Neural cell (in vitro differentiated cells): Measurements from ENCODE around the gene TNKS1BP1. TPM values are rescaled to one million over a fixed set of nuclear protein-coding genes. Genes with fewer than 3 reads are reported as not detected.

ENCODE experiments used
- H2AFZ ChIP-seq: fragments of 200-600, 300-800 bp; sonication (generic), shearing (Covaris generic); 2 replicates; pipeline ENCODE4 v1.6.0; 2014; ENCODE audit warnings: low read depth, mild to moderate bottlenecking, antibody characterized with exemption, low read length, moderate library complexity
- H3F3A ChIP-seq: fragments of 200-600 bp; shearing (Covaris generic); 2 replicates; pipeline ENCODE4 v1.6.1; 2016; ENCODE audit warnings: mild to moderate bottlenecking, moderate library complexity, mixed read lengths, antibody characterized with exemption, low read length; ENCODE audit not compliant: insufficient read depth, poor library complexity, severe bottlenecking
- H3K27ac ChIP-seq: fragments of 200-600, 300-800 bp; sonication (generic), shearing (Covaris generic); 2 replicates; pipeline ENCODE4 v1.5.1; 2014; ENCODE audit warnings: mild to moderate bottlenecking, low read length, moderate library complexity
- H3K27me3 ChIP-seq: fragments of 300-800, 200-600 bp; sonication (generic), shearing (Covaris generic); 2 replicates; pipeline ENCODE4 v1.6.0; 2014; ENCODE audit warnings: mild to moderate bottlenecking, low read depth, low read length, moderate library complexity; ENCODE audit not compliant: insufficient read depth
- H3K36me3 ChIP-seq: fragments of 300-800, 200-600 bp; sonication (generic), shearing (Covaris generic); 2 replicates; pipeline ENCODE4 v1.5.1; 2014; ENCODE audit warnings: mild to moderate bottlenecking, antibody characterized with exemption, low read length, moderate library complexity; ENCODE audit not compliant: insufficient read depth
- H3K4me2 ChIP-seq: fragments of 300-800, 200-600 bp; sonication (generic), shearing (Covaris generic); 2 replicates; pipeline ENCODE4 v1.6.0; 2014; ENCODE audit warnings: mild to moderate bottlenecking, low read length
- H3K4me3 ChIP-seq: fragments of 300-800, 200-600 bp; sonication (generic), shearing (Covaris generic); 2 replicates; pipeline ENCODE4 v1.5.1; 2014; ENCODE audit warnings: mild to moderate bottlenecking, low read length, moderate library complexity
- H3K79me2 ChIP-seq: fragments of 200-600 bp; shearing (Covaris generic); replicated peaks from 2 replicates; pipeline ENCODE4 v1.6.0; 2014; ENCODE audit warnings: mild to moderate bottlenecking, low read length, moderate library complexity; ENCODE audit not compliant: insufficient read depth
- H3K9ac ChIP-seq: fragments of 300-800, 200-600 bp; sonication (generic), shearing (Covaris generic); 2 replicates; pipeline ENCODE4 v1.6.1; 2016; ENCODE audit warnings: mild to moderate bottlenecking, low read length, mixed read lengths
- H3K9me2 ChIP-seq: fragments of 200-600 bp; shearing (Covaris generic); 2 replicates; pipeline ENCODE4 v1.6.1; 2016; ENCODE audit warnings: mild to moderate bottlenecking, low read length, mixed read lengths; ENCODE audit not compliant: insufficient read depth
- H3K9me3 ChIP-seq: fragments of 200-600, 300-800 bp; sonication (generic), shearing (Covaris generic); 2 replicates; pipeline ENCODE4 v1.6.1; 2016; ENCODE audit warnings: mild to moderate bottlenecking, mixed run types, low read length, moderate library complexity, mixed read lengths
- H4K20me1 ChIP-seq: fragments of 200-600 bp; shearing (Covaris generic); 2 replicates; pipeline ENCODE4 v1.6.1; 2016; ENCODE audit warnings: mild to moderate bottlenecking, mixed run types; ENCODE audit not compliant: insufficient read depth
- CTCF ChIP-seq: fragments of 450-650 bp; IDR thresholded peaks from 2 replicates; pipeline ENCODE4 v1.5.1; 2014; ENCODE audit warnings: antibody characterized with exemption, mild to moderate bottlenecking, moderate library complexity; ENCODE audit not compliant: poor library complexity, severe bottlenecking
- EZH2 ChIP-seq: fragments of 200-600, 300-800 bp; shearing (Covaris generic), sonication (generic); IDR thresholded peaks from 2 replicates; pipeline ENCODE4 v1.6.1; 2014; ENCODE audit warnings: antibody characterized with exemption, low read length, borderline replicate concordance, mild to moderate bottlenecking; ENCODE audit not compliant: insufficient read depth, poor library complexity, severe bottlenecking
- MXI1 ChIP-seq: fragments of 450-650 bp; conservative IDR thresholded peaks from 2 replicates; pipeline ENCODE4 v1.6.1; 2014; ENCODE audit warnings: antibody characterized with exemption, mild to moderate bottlenecking; ENCODE audit not compliant: poor library complexity, severe bottlenecking
- POLR2AphosphoS5 ChIP-seq: IDR thresholded peaks from 2 replicates; pipeline ENCODE4 v1.6.1; 2012
- RAD21 ChIP-seq: fragments of 450-650 bp; conservative IDR thresholded peaks from 2 replicates; pipeline ENCODE4 v1.6.1; 2014; ENCODE audit warnings: antibody characterized with exemption, mild to moderate bottlenecking, moderate library complexity
- REST ChIP-seq: IDR thresholded peaks from 2 replicates; pipeline ENCODE4 v1.6.1; 2012; ENCODE audit warnings: borderline replicate concordance
- SMC3 ChIP-seq: fragments of 450-650 bp; conservative IDR thresholded peaks from 2 replicates; pipeline ENCODE4 v1.6.1; 2014; ENCODE audit warnings: antibody characterized with exemption, mild to moderate bottlenecking, moderate library complexity; ENCODE audit not compliant: poor library complexity
- TAF1 ChIP-seq: IDR thresholded peaks from 2 replicates; pipeline ENCODE4 v1.6.1; 2012; ENCODE audit warnings: low read depth
- polyA plus RNA-seq: library from polyadenylated mRNA; depleted of rRNA; stranded (reverse); fragments of >200 nt; gene quantifications from 2 replicates; pipeline ENCODE4 v1.2.3, GENCODE V29; 2014

TNKS1BP1 gene
- polyA plus RNA-seq, 1 donor from 2014 or later = 8.9 TPM

- Histone ChIP-seq H3K27me3 (no peaks in the 10 kb centered on the region), H3K27ac (no peak overlapping the region), H3K4me2 (no peak overlapping the region), H3K9ac (no peak overlapping the region), H3K36me3 (no peaks in the 10 kb centered on the region), H3K4me3 (no peak overlapping the region), H2AFZ (no peak overlapping the region), H3F3A (no peaks in the 10 kb centered on the region), H3K9me3 (no peaks in the 10 kb centered on the region), H4K20me1 (no peaks in the 10 kb centered on the region), H3K79me2 (no peaks in the 10 kb centered on the region), H3K9me2 (no peaks in the 10 kb centered on the region)
- no peak for TF ChIP-seq POLR2AphosphoS5
- peak; percentile 56 for TF ChIP-seq CTCF
- no peak for TF ChIP-seq TAF1
- TF ChIP-seq MXI1 = no peak
- no peak for TF ChIP-seq RAD21
- TF ChIP-seq REST = no peak
- TF ChIP-seq EZH2 = no peak
Observed at GRCh38 chr11:57349491-57350274, 24.9 kb upstream of the TNKS1BP1 start.

- Histone ChIP-seq H4K20me1 (no peaks in the 10 kb centered on the region), H3K9me2 (no peaks in the 10 kb centered on the region), H3K27me3 (no peaks in the 10 kb centered on the region), H3K79me2 (no peaks in the 10 kb centered on the region), H3K27ac (no peak overlapping the region), H3K9me3 (no peaks in the 10 kb centered on the region), H3K36me3 (no peaks in the 10 kb centered on the region), H3K4me2 (no peak overlapping the region), H3K9ac (no peak overlapping the region), H3K4me3 (no peak overlapping the region), H2AFZ (no peak overlapping the region), H3F3A (no peaks in the 10 kb centered on the region)
- no peak for TF ChIP-seq MXI1
- no peak for TF ChIP-seq SMC3
- TF ChIP-seq REST = no peak
- TF ChIP-seq EZH2 = no peak
Observed at GRCh38 chr11:57348636-57349313, 24.0 kb upstream of the TNKS1BP1 start.
